ENCODE measurements around the gene TMIGD1. TPM values are rescaled to one million over a fixed set of nuclear protein-coding genes. Genes with fewer than 3 reads are reported as not detected.
A peak's percentile ranks its signal among the peaks of the same experiment; 100 is the strongest.

TMIGD1 gene
- total and polyA plus RNA-seq, 10 of the 15 experiments (the other 5 are each of a cell fraction or from before 2014, with no cell fraction given) = not detected

- TF ChIP-seq CUX1 (IDR thresholded peaks at IDR 0.05; ENCODE audit: insufficient replicate concordance, low read depth, low read length) (no peak), ZBTB40 (IDR thresholded peaks at IDR 0.05; ENCODE audit: borderline replicate concordance) (no peak), SREBF2 (IDR thresholded peaks at IDR 0.05; ENCODE audit: low read length) (no peak), HDAC2 (IDR thresholded peaks at IDR 0.05) (0 out of 2 replicates have a peak, but pooled peaks have one; percentile 36), MLLT1 (IDR thresholded peaks at IDR 0.05) (no peak), CREB1 (IDR thresholded peaks at IDR 0.05; ENCODE audit: low read depth) (peak; percentile 62; the same call in 1 of the 2 replicates), KDM1A (IDR thresholded peaks at IDR 0.05; ENCODE audit: borderline replicate concordance) (no peak), SMAD5 (IDR thresholded peaks at IDR 0.05; ENCODE audit: low read depth) (no peak), ESRRA (IDR thresholded peaks at IDR 0.05; ENCODE audit: low read length) (no peak), PBX3 (IDR thresholded peaks at IDR 0.05; ENCODE audit: insufficient replicate concordance, low read depth, low read length) (no peak), CREM (IDR thresholded peaks at IDR 0.05; ENCODE audit: low read depth) (peak; percentile 67), DPF2 (IDR thresholded peaks at IDR 0.05) (peak; percentile 87), EZH2 (IDR thresholded peaks at IDR 0.05; ENCODE audit: borderline replicate concordance, control insufficient read depth, low read depth, low read length) (no peak), POLR2AphosphoS5 (IDR thresholded peaks at IDR 0.05; ENCODE audit: low read length) (peak; percentile 37)
Measured at GRCh38 chr17:30291543-30292285, 42.1 kb downstream of the TMIGD1 start, which contains the start of gene BLMH (continued).

Data from GM12878 (cell line).